T-helper 17 cell (primary cell): ENCODE results near the gene OSBPL10. TPM values are rescaled to one million over a fixed set of nuclear protein-coding genes. Genes with fewer than 3 reads are reported as not detected.

Experiments used
- ATAC-seq: fragments of 150-1000 bp; cut with Tn5 transposase; 2 replicates; pipeline ENCODE4 v1.10.0; 2021; ENCODE audit warnings: mild to moderate bottlenecking, moderate library complexity
- DNase-seq, 3 donors: peaks; one replicate each; pipeline versions ENCODE4 v3.0.0 to v3.0.0-alpha.2; 2020 to 2021
- H3K9me3 ChIP-seq: one replicate; pipeline ENCODE4 v1.7.0; 2013; ENCODE audit warnings: low read length, mild to moderate bottlenecking; ENCODE audit not compliant: control insufficient read depth, poor library complexity, severe bottlenecking
- H3K27ac Mint-ChIP-seq: one replicate; pipeline ENCODE4 v1.8.0; 2022; ENCODE audit warnings: mild to moderate bottlenecking, moderate library complexity, mixed read lengths
- H3K27me3 Mint-ChIP-seq: one replicate; pipeline ENCODE4 v1.8.0; 2022; ENCODE audit warnings: mixed read lengths
- H3K36me3 Mint-ChIP-seq: one replicate; pipeline ENCODE4 v1.8.0; 2022; ENCODE audit warnings: low read depth, mixed read lengths
- H3K4me1 Mint-ChIP-seq: one replicate; pipeline ENCODE4 v1.8.0; 2022; ENCODE audit warnings: mild to moderate bottlenecking, mixed read lengths
- H3K4me3 Mint-ChIP-seq: one replicate; pipeline ENCODE4 v1.8.0; 2022; ENCODE audit warnings: mild to moderate bottlenecking, moderate library complexity, mixed read lengths
- total RNA-seq, 4 donors: library from RNA in 2 of 4; stranded (reverse) in 2 of 4; gene quantifications; one replicate each; pipeline ENCODE4 v1.2.3 and lab custom pipeline; 2022 to 2026

The OSBPL10 gene
- total RNA-seq, 2 donors from 2014 or later, result 8.5 TPM; not detected in 1

GRCh38 chr3:31621314-31621713 is 359.7 kb downstream of the OSBPL10 start:
- Mint-ChIP-seq H3K27ac (peak overlapping the region; percentile 54), H3K4me1 (peaks cover 13% of the 10 kb centered on the region), H3K27me3 (no peaks in the 10 kb centered on the region), H3K4me3 (no peak overlapping the region), H3K36me3 (peaks cover 13% of the 10 kb centered on the region)
- no peak for DNase-seq
- no peaks in the 10 kb centered on the region for H3K9me3 ChIP-seq
- no peak for ATAC-seq

- H3K36me3 Mint-ChIP-seq, result peaks cover 11% of the 10 kb centered on the region
- H3K4me1 Mint-ChIP-seq, result peaks cover 12% of the 10 kb centered on the region
- H3K9me3 ChIP-seq, result no peaks in the 10 kb centered on the region
- H3K4me3 Mint-ChIP-seq, result peak overlapping the region; percentile 21
- DNase-seq (no peak), ATAC-seq (no peak)
- no peaks in the 10 kb centered on the region for H3K27me3 Mint-ChIP-seq
- H3K27ac Mint-ChIP-seq, result peak overlapping the region; percentile 54
Observed at GRCh38 chr3:31620656-31621055, 360.4 kb downstream of the OSBPL10 start.

GRCh38 chr3:31616711-31617110 is 364.4 kb downstream of the OSBPL10 start:
- peak overlapping the region; percentile 21 for H3K27ac Mint-ChIP-seq
- peaks cover 7% of the 10 kb centered on the region for H3K36me3 Mint-ChIP-seq
- ATAC-seq, result no peak
- no peak overlapping the region for H3K4me3 Mint-ChIP-seq
- no peaks in the 10 kb centered on the region for H3K27me3 Mint-ChIP-seq
- DNase-seq, result no peak
- peaks cover 26% of the 10 kb centered on the region for H3K4me1 Mint-ChIP-seq
- H3K9me3 ChIP-seq, result no peaks in the 10 kb centered on the region

- ATAC-seq (no peak), DNase-seq (no peak)
- no peaks in the 10 kb centered on the region for H3K9me3 ChIP-seq
- no peak overlapping the region for H3K4me3 Mint-ChIP-seq
- H3K4me1 Mint-ChIP-seq, result peaks cover 29% of the 10 kb centered on the region
- no peak overlapping the region for H3K27ac Mint-ChIP-seq
- no peaks in the 10 kb centered on the region for H3K27me3 Mint-ChIP-seq
- peaks cover 4% of the 10 kb centered on the region for H3K36me3 Mint-ChIP-seq
Observed at GRCh38 chr3:31615071-31615875, 365.8 kb downstream of the OSBPL10 start.

- Mint-ChIP-seq H3K4me1 (peaks cover 30% of the 10 kb centered on the region), H3K36me3 (peaks cover 4% of the 10 kb centered on the region), H3K4me3 (no peak overlapping the region), H3K27ac (peak overlapping the region; percentile 54), H3K27me3 (no peaks in the 10 kb centered on the region)
- no peaks in the 10 kb centered on the region for H3K9me3 ChIP-seq
- no peak for DNase-seq
- ATAC-seq, result no peak
Observed at GRCh38 chr3:31614162-31614921, 366.7 kb downstream of the OSBPL10 start.

GRCh38 chr3:31613654-31614053 is 367.4 kb downstream of the OSBPL10 start:
- Mint-ChIP-seq H3K36me3 (peaks cover 4% of the 10 kb centered on the region), H3K4me3 (no peak overlapping the region), H3K27me3 (no peaks in the 10 kb centered on the region), H3K4me1 (peaks cover 34% of the 10 kb centered on the region), H3K27ac (peak overlapping the region; percentile 54)
- DNase-seq (no peak), ATAC-seq (no peak)
- no peaks in the 10 kb centered on the region for H3K9me3 ChIP-seq

- ATAC-seq, result no peak
- no peaks in the 10 kb centered on the region for H3K9me3 ChIP-seq
- no peaks in the 10 kb centered on the region for H3K27me3 Mint-ChIP-seq
- DNase-seq, result no peak
- H3K27ac Mint-ChIP-seq, result peak overlapping the region; percentile 73
- H3K36me3 Mint-ChIP-seq, result peaks cover 4% of the 10 kb centered on the region
- no peak overlapping the region for H3K4me3 Mint-ChIP-seq
- H3K4me1 Mint-ChIP-seq, result peaks cover 38% of the 10 kb centered on the region
Observed at GRCh38 chr3:31613177-31613576, 367.9 kb downstream of the OSBPL10 start.

Other genes with a start within 250 kb of the OSBPL10 start
- under 1 TPM in 1 of 2 donors, not detected in 1; 0.25 TPM for gene ZNF860, start 488 bp upstream of the OSBPL10 start, total RNA-seq
- 10 to 100 TPM; 24.1 to 32.6 TPM for gene GPD1L, start 125.4 kb upstream of the OSBPL10 start, total RNA-seq